BLaER1 (cell line): ENCODE data around the gene OCA2.

Experiments used
- H3K27ac ChIP-seq: shearing (Covaris generic); formaldehyde crosslinking; 2 replicates; pipeline ENCODE4 v1.8.1; 2022
- H3K27me3 ChIP-seq: shearing (Covaris generic); formaldehyde crosslinking; 2 replicates; pipeline ENCODE4 v1.8.1; 2022
- H3K36me3 ChIP-seq: shearing (Covaris generic); formaldehyde crosslinking; 2 replicates; pipeline ENCODE4 v1.8.1; 2022
- H3K4me1 ChIP-seq: shearing (Covaris generic); formaldehyde crosslinking; 2 replicates; pipeline ENCODE4 v1.8.1; 2022
- H3K4me2 ChIP-seq: shearing (Covaris generic); formaldehyde crosslinking; 2 replicates; pipeline ENCODE4 v1.8.1; 2022
- H3K4me3 ChIP-seq: shearing (Covaris generic); formaldehyde crosslinking; 2 replicates; pipeline ENCODE4 v1.8.1; 2022
- H3K9ac ChIP-seq: shearing (Covaris generic); formaldehyde crosslinking; 2 replicates; pipeline ENCODE4 v1.8.1; 2022
- H3K9me3 ChIP-seq: shearing (Covaris generic); formaldehyde crosslinking; 2 replicates; pipeline ENCODE4 v1.8.1; 2022
- H4K20me1 ChIP-seq: shearing (Covaris generic); formaldehyde crosslinking; 2 replicates; pipeline ENCODE4 v1.8.1; 2022
- Cebpa-rat ChIP-seq: shearing (Covaris generic); IDR thresholded peaks from 2 replicates; pipeline ENCODE4 v1.8.1; 2022

Gene OCA2

DNA sequence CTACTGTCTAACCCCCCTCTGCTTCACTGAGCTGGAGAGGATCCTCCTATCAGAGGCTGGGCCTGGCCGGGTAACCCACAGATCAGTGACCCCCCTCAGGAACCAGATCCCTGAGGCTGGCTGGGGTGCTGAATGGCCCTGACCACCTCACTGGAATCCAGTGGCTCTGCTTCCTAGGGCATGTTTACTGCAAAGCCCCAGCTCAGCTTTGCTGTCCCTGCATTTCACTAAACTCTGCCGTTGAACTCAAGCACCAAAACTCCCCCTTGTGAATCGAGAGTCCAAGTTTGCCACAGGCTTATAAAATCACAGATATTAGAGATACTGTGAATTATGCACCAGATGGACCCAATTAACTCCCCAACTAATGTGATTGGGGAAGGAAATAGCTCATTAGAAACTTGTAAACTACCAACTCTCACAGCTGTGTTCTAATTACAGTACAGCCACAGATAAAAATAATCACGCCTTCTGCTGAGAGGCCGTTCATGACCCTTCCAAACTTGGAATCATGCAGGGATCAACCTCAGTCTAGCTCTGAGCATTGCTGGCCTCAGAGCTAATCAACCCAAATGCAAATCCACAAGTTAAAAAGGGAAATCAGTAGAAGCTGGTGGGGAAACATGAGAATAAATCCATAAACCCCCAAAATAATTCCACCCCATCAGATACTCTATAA is 47.0 kb downstream of the OCA2 start:
- no peak for TF ChIP-seq Cebpa-rat
- peaks cover 30% of the 10 kb centered on the region for H3K4me1 ChIP-seq
- peak overlapping the region; percentile 62 for H3K27ac ChIP-seq
- H3K27me3 ChIP-seq, result no peaks in the 10 kb centered on the region
- H3K9ac ChIP-seq, result peak overlapping the region; percentile 60; the same call in 1 of the 2 replicates
- H3K9me3 ChIP-seq, result peaks cover 15% of the 10 kb centered on the region; the same call in 1 of the 2 replicates
- no peak overlapping the region for H3K4me3 ChIP-seq
- H3K4me2 ChIP-seq, result peak overlapping the region; percentile 73
- no peaks in the 10 kb centered on the region for H4K20me1 ChIP-seq
- H3K36me3 ChIP-seq, result no peaks in the 10 kb centered on the region

DNA sequence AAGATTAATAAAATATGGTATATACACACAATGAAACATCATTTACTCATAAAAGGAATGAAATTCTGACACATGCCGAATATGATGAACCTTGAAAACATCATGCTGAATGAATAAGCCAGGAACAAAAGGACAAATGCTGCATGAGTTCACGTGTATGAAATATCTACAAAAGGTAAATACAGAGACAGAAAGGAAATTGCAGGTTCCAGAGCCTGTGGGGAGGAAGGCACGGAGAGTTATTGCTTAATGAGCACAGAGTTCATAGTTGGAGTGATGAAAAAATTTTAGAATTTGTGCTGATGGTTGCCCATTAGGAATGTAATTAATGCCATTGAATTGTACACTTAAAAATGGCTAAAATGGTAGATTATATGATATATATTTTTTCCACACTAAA is 49.5 kb downstream of the OCA2 start:
- TF ChIP-seq Cebpa-rat, result no peak

DNA sequence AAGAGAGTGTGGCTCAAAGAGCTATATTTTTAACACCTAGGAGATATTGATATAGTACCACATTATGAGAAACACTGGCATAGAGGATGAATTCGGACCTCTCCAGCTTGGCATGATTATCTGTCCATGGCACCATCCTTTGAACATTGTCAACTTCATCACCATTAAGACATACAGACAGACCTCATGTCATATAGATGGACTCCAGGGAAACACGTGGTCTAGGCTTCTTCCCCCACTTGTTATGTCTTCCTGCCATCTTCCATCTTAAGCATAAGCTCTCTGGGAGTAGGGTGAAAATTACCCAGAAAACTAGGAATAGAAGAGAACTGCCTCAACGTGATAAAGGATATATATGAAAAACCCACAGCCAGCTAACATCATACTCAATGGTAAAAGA is 51.8 kb downstream of the OCA2 start:
- H3K9me3 ChIP-seq, result peaks cover 15% of the 10 kb centered on the region; the same call in 1 of the 2 replicates
- no peaks in the 10 kb centered on the region for H3K36me3 ChIP-seq
- H4K20me1 ChIP-seq, result no peaks in the 10 kb centered on the region
- no peak overlapping the region for H3K4me3 ChIP-seq
- H3K4me1 ChIP-seq, result peaks cover 16% of the 10 kb centered on the region
- no peak overlapping the region for H3K4me2 ChIP-seq
- no peaks in the 10 kb centered on the region for H3K27me3 ChIP-seq
- no peak overlapping the region for H3K9ac ChIP-seq
- no peak for TF ChIP-seq Cebpa-rat
- no peak overlapping the region for H3K27ac ChIP-seq

More for the DNA sequence above, 49.5 kb downstream of the OCA2 start:
- Histone ChIP-seq H3K36me3 (no peaks in the 10 kb centered on the region), H3K9me3 (peaks cover 15% of the 10 kb centered on the region; the same call in 1 of the 2 replicates), H3K27ac (no peak overlapping the region), H3K27me3 (no peaks in the 10 kb centered on the region), H3K9ac (no peak overlapping the region), H3K4me1 (peaks cover 30% of the 10 kb centered on the region), H4K20me1 (no peaks in the 10 kb centered on the region), H3K4me2 (no peak overlapping the region), H3K4me3 (no peak overlapping the region)

DNA sequence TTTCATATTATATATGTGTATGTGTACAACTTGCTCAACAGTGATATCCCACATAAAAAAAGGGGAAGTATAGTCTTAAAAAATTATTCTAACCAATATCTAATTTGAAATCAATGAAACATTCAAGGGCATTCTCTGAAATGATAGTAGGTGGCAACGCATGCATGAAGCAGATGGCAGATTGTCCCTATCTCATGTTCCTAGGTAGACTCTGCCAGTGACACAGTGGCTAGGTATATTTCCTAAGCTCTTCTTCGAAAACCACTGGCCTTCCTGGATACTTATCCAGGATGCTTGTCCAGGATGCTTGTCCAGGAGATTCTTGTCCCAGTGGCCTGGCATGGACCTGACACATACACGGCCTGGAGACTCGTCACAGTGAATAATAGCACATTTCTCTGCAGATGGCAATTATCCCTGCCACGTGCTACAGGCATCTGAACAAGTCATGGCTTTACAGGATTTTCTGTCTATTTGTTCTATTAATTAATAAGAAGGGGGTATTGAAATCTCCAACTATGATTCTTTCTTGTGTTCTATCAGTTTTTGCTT is 54.9 kb downstream of the OCA2 start:
- Histone ChIP-seq H3K36me3 (no peaks in the 10 kb centered on the region), H4K20me1 (no peaks in the 10 kb centered on the region), H3K27ac (no peak overlapping the region), H3K9ac (no peak overlapping the region), H3K9me3 (peaks cover 15% of the 10 kb centered on the region; the same call in 1 of the 2 replicates), H3K4me1 (no peaks in the 10 kb centered on the region), H3K27me3 (no peaks in the 10 kb centered on the region), H3K4me2 (no peak overlapping the region), H3K4me3 (no peak overlapping the region)
- no peak for TF ChIP-seq Cebpa-rat

DNA sequence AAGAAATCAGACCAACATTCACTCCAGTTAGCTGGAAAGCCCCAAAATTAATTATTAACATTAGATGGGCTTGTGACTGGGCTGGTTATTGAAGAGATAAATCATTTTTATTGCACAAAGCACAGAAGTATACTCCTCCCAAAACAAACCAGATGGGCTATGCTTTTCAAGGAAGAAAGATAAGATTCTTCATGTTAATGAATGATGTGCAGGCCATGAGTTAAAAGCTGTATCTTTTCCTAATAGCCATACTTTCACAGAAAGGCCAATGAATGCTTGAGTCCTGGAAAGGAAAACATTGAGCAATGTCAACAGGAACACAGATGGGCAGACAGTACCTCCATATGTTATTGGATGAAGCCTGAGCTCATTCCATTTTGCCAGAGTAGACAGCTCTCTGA is 55.4 kb downstream of the OCA2 start:
- peaks cover 13% of the 10 kb centered on the region; the same call in 1 of the 2 replicates for H3K9me3 ChIP-seq

DNA sequence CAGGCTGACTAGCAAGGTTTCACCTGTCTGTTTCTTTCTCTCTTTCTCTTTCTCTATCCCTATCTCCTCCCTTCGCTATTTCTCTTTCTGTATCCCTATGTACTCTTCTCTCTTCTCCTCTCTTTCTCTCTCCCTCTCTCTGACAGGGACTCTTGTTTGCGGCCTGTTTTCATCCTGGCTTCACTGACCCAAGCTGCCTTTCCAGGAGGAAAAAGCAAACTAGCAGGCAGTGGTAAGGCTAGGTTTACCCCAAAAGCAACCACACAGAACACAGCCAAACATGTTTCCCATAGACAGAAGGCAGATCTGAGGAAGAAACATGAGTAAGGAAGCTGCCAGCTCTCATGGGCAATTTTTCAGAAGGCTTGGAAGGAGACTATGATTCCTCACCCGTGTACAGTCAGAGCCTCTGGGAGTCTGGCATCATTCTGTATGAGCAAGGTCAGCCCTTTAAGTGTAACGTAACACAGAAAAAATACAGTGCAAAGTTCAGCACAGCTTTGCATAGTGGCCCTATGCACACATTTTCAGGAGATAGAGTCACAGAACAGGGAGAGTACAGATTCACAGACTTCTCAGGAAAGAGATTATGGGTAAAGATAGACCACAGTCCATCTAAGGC is 61.0 kb downstream of the OCA2 start:
- no peak for TF ChIP-seq Cebpa-rat
- Histone ChIP-seq H3K27me3 (no peaks in the 10 kb centered on the region), H3K27ac (no peak overlapping the region), H3K9me3 (no peaks in the 10 kb centered on the region), H3K36me3 (no peaks in the 10 kb centered on the region), H3K9ac (no peak overlapping the region), H3K4me2 (no peak overlapping the region), H3K4me3 (no peak overlapping the region), H3K4me1 (no peaks in the 10 kb centered on the region), H4K20me1 (no peaks in the 10 kb centered on the region)

More for the DNA sequence above, 55.4 kb downstream of the OCA2 start:
- H3K27me3 ChIP-seq, result no peaks in the 10 kb centered on the region
- no peak overlapping the region for H3K27ac ChIP-seq
- H4K20me1 ChIP-seq, result no peaks in the 10 kb centered on the region
- H3K4me1 ChIP-seq, result no peaks in the 10 kb centered on the region
- no peak overlapping the region for H3K4me2 ChIP-seq
- TF ChIP-seq Cebpa-rat, result no peak
- H3K36me3 ChIP-seq, result no peaks in the 10 kb centered on the region
- H3K4me3 ChIP-seq, result no peak overlapping the region
- H3K9ac ChIP-seq, result no peak overlapping the region

DNA sequence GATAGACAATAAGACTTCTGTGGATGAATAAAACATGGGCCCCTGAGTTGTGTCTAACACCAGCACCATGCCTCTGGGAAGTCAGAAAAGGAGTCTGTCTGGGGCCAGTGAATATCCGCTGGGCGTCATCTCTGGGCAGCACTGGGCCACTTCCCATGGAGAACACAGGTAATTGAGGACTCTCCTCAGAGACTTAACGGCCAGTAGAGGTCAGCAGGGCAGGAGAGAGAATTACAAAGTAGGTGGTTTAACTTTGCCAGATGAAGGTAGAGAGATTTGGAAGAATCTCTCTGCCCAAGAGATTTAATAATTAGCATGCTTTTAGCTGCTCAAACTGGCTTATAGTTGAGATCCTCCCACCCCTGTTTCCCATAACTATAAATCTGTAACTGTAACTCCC is 65.7 kb downstream of the OCA2 start:
- H3K36me3 ChIP-seq, result no peaks in the 10 kb centered on the region
- TF ChIP-seq Cebpa-rat, result no peak
- H3K4me3 ChIP-seq, result no peak overlapping the region
- no peaks in the 10 kb centered on the region for H3K4me1 ChIP-seq
- H3K4me2 ChIP-seq, result no peak overlapping the region
- H3K27me3 ChIP-seq, result no peaks in the 10 kb centered on the region
- H3K9me3 ChIP-seq, result no peaks in the 10 kb centered on the region
- H4K20me1 ChIP-seq, result no peaks in the 10 kb centered on the region
- no peak overlapping the region for H3K9ac ChIP-seq
- H3K27ac ChIP-seq, result no peak overlapping the region

DNA sequence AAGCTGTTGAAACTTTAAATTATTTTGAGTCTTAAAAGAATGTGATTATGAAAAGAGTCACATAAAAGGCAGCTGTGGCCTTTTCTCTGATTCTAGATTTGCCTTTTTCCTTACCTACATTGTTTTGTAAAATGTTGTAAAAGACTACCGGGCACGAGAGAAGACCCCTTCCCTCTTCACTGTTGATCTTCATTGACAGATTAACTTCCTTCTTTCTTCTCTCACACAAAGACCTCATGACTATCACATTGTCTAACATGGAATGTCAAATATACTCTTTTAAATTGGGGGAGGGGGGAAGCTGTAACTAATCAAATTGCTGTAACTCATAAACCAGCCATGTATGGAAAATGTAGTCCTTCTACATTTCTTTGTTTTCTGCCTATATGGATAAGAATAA is 68.3 kb downstream of the OCA2 start:
- H4K20me1 ChIP-seq, result no peaks in the 10 kb centered on the region
- peaks cover 5% of the 10 kb centered on the region; the same call in 1 of the 2 replicates for H3K9me3 ChIP-seq
- no peaks in the 10 kb centered on the region for H3K4me1 ChIP-seq
- no peak for TF ChIP-seq Cebpa-rat
- H3K4me3 ChIP-seq, result no peak overlapping the region
- no peak overlapping the region for H3K27ac ChIP-seq
- no peaks in the 10 kb centered on the region for H3K36me3 ChIP-seq
- H3K27me3 ChIP-seq, result no peaks in the 10 kb centered on the region
- no peak overlapping the region for H3K9ac ChIP-seq
- no peak overlapping the region for H3K4me2 ChIP-seq

DNA sequence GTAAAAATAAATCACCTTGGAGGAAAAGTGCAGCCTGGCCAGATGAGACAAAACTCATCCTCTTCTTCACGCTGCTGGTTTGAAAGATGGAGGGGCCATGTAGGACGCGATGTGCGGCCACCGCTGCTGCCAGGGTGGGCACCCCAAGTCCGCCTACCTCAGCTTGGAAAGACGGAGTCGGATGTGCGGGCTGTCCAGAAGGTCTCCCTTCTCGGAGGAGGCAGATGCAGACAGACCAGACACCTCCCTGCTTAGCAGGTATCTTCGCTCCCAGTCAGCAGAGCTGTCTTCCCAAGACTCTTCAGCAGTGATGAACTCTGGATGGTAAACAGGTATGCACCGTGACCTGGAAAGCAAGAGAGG is 71.4 kb downstream of the OCA2 start:
- no peaks in the 10 kb centered on the region for H4K20me1 ChIP-seq
- no peak overlapping the region for H3K4me2 ChIP-seq
- no peak overlapping the region for H3K4me3 ChIP-seq
- H3K9me3 ChIP-seq, result peaks cover 5% of the 10 kb centered on the region; the same call in 1 of the 2 replicates
- H3K9ac ChIP-seq, result no peak overlapping the region
- H3K4me1 ChIP-seq, result peaks cover 18% of the 10 kb centered on the region
- TF ChIP-seq Cebpa-rat, result no peak
- no peaks in the 10 kb centered on the region for H3K36me3 ChIP-seq
- no peak overlapping the region for H3K27ac ChIP-seq
- no peaks in the 10 kb centered on the region for H3K27me3 ChIP-seq
